SIG-M5 (cell line): ENCODE data around the gene MYO18A.

Experiments
- DNase-seq: peaks from one replicate; lab custom pipeline; 2025; lab: John Stamatoyannopoulos, UW

Gene MYO18A

DNA sequence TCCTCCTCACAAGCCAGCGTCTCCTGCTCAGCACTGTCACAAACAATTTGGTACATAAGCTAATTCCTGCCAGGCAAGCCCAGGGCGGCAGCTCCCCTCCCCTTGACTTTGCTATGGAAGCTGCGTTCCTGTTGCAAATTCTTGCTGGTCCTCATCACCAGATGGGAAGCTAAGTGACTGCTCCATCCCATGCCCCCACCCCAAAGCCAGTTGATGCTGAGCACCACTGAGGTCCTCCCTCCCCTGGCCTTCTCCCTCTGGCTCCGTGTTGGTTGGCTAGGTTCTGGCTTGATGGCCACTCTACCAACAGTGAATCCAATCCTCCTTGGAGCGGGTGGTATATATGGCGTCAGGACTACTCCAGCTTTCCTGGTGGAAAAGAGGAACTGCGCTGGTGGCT lies 102.9 kb downstream of the MYO18A start:
- no peak for DNase-seq

DNA sequence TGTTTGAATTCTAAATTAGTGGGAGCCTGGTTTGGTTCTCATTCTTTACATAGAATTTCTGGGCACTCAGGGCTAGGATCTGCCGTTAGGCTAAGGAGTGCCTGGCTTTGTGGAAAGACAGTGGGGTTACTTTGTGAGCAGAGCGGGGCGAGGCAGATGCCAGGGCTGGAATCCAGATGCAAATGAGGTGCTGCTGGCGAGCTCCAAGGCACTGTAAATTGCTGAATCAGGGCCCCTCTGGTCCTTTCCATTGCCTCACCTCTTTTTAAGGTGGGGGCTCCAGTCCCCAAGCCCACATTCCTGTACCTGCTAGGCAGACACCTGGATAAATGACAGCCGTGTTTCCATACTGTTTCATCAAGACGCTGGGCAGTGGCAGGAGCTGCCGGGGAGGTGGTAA lies 103.5 kb downstream of the MYO18A start:
- DNase-seq, result no peak

DNA sequence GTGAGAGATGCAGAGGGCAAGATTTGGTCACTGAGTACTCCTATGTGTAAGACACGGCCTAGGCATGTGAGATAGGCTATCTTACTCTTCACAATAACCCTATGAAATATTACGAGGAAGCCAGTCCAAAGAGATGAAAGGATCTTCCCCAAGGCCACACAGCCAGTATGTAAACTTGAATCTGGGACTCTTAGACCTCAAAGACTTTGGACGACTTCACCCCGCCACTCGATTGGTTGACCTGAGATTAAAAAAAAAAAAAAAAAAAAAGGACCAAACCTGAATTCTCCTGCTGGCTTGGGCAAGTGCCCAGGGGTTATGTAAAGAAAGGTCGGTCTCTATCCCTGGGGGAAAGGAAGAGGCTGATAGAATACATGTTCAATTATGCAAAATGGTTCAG lies 104.1 kb downstream of the MYO18A start:
- no peak for DNase-seq

DNA sequence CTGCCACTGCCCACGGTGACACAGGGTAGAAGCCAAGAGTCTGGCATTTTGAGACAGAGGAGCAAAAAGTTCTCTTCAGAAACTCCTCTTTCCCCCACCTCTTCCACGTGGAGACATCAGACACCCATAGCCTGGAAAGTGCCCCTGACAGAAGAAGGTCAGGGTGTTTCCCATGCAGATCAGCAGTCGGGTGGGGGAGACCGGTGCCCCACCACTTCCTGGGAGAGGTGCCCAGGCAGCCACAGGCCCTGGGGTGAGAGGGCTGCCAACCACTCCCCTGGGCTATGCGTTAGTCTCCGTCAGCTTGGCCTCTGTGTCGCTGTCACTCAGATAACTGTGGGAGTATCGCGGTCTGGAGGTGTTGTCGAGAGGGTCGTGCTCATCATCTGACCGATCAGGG lies 105.7 kb downstream of the MYO18A start:
- DNase-seq, result no peak

DNA sequence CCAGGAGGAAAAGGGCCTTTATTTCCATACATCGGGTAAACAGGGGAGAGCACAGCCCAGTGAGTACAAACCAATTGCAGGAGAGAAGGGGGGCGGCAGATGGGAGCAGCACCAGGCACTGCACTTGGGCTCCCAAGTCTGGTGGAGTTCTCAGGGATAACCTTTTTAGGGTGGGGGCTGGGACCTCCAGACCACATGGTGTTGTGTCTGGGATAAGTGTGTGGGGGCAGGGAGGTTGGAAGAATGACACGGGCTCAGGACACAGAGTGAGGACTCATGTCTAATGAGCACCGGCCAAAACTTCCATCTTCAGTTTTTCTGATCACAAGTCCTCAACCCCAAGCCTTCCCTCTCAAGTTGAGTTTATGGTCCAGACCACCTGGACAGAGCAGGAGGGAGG lies 106.7 kb downstream of the MYO18A start:
- DNase-seq, result no peak

DNA sequence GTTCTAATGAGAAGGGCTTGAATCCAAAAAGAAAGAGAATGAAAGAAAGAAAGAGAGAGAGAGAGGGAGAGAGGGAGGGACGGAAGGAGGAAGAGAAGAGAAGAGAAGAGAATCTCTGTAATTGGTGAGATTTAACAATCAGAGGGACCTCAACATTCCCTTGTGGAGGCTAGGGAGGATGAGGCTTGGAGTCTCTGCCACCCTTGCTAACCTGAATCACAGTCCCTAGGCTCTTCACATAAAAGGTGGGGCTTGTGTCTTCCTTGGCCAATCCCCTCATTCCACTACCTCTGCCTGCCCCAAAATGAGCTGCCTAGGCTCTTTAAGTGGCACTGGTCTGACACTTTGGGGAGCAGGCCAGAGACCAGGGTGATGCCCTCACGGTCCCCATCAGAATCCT lies 107.2 kb downstream of the MYO18A start:
- DNase-seq, result no peak

DNA sequence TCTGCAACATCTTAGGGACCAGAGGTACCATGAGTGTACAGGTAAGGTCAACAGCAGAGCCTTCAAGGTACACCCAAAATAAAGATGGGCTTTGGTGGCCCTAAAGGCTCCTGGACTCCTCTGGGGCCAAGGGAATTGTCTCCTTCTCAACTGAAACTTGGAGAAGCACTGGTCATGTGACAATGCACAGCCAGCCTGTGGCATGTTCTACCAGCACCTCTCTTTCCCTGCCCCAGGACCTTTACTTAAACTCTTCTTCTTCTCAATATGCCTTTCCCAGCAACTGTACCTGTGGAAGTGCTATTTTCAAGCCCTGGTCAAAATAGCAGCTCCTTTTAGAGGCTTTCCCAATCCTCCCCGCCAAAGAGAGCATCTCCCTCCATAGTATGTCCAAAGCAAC lies 108.9 kb downstream of the MYO18A start:
- DNase-seq, result no peak

DNA sequence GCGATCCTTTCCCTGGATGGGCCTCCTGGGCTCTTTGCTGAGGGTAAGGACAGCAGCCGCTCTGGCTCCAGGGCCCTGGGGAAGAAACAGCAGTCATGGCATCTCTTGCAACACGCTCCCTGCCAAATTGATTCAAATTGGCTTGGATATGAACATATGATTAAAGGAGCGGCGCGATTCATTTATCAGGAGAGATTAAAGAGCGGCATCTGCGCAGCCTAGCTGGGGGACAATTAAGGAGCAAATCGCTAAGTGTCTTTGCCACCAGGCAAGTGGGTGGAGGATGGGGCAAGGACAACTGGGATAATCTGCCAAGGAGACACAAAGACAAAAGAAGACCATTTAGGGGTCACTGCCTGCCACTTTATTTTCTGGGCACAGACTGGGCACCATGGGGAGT lies 109.4 kb downstream of the MYO18A start:
- no peak for DNase-seq

DNA sequence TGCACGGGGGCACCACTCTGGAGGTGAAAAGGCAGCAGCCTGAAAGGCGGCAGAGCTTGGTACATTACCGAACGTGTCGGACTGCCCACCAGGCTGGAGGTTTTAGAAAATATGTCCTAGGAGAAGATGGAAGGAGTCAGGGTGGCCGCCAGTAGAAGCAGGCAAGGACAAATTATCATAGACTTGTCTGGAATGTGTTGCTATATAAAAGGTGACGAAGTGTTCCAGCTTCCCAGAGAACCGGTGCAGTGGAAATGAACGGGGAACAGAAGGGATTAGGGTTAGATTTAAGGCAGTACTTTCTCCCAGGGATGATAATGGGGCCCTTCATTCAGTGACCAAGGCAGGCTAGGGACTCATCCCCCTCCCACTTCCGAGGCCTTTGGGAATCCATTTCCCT lies 109.9 kb downstream of the MYO18A start:
- no peak for DNase-seq

DNA sequence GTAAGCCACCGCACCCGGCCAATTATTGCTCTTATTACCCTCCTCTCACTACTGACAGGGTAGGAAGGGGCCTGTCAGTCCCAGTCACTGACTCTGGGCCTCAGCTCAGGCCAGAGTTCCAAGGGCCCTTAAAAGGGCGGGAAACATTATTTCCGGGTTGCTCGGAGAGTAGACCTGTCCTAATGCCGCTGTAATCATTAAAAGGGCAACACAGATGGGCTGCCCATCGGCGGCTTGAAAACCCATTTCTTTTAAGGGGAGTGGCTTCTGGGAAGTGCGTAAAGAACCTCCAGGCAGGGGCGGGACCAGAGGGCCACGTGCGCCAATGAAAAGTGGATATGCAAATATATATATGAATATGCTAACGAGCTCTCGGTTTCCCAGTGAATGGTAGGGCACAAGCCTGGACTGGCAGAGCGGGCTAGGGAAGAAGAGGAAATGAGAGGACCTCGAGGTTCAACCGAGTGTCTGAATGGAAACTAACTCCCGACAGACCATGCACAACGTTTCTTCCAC lies 110.6 kb downstream of the MYO18A start:
- no peak for DNase-seq

DNA sequence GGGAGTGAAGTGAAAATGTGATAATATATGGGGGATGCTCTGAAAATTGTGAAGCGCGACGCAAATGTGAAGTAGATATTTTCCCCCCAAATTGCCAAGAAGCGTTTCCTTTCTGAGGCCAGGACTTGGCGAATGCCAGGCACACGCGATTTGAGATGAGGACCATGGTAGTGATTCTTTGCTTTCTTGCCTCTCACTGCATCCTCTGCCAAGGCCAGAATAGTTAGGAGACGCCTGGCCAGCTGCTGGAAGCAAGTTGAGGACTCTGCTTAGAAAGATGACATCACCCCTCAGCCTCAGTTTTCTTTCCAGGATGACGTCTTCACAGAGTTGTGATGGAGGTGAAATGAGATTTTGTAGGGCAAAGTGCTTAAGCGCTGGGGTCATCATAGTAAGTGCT lies 111.4 kb downstream of the MYO18A start:
- DNase-seq, result no peak

DNA sequence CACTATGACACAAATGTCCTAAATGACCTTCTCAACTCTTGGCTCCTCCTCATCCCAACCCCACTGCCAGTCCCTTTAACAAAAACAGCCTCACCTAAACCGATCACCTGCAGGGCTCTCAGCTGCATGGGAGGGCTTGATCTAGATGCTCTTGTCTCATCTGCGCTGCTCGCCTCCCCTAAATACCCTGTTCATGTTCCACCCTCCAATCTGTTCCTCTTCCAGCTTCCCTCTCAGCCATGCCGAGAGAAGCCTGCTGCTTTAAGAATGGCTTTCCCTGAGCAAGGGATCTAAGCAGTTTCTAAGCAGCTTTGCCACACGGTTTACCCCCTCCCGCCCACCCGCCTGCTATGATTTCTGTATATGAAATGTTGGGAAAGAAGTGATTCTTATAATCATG lies 113.6 kb downstream of the MYO18A start:
- no peak for DNase-seq

DNA sequence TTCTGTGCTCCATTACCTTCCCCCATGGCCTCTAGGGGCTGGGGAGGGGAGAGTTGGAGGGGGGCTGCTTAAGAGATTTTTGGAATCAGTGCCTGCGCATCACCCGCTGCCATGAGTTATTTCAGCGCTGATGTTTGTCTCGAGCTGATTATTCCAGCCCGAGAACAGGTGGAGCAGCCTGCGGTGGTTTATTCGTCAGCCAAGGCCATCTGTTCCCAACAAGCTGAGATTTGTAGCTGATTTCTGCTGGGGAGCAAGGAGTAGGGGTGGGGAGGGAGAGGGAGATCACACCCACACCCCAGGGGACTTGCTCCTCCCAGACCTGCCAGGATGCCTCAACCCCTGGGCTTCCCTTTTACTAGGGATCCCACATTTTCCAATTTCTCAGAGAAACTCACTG lies 114.2 kb downstream of the MYO18A start:
- no peak for DNase-seq

DNA sequence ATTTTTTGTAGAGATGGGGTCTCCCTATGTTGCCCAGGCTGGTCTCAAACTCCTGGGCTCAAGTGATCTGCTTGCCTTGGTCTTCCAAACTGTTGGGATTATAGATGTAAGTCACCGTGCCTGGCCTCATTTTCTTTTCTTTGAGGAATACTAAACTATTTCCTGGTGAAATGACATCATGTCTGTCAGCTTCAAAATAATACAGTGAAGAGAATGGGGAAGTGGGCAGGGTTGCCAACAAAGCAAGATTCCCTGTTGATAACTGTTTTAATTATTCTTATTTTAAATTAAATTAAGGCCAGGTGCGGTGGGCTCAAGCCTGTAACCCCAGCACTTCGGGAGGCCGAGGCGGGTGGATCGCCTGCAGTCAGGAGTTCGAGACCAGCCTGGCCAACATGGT lies 116.2 kb downstream of the MYO18A start:
- no peak for DNase-seq

DNA sequence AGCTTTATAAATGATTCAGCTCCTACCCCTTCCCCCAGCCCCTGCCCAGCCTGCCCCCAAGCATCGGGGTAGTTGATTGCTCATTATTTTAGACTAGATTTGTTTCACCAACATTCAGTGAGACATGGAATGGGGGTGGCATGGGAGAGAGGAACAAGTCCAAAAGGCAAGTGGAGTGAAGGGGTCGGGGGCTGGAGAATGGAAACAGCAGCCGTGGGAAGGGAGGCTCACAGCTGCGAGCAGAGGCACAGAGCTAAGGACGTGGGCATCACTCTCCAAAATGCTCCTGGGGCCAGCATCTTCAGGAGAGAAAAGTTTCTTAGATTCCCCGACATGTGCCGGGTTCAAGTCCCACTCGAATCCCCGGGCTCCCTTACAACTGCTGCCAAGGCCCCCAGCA lies 118.0 kb downstream of the MYO18A start:
- DNase-seq, result no peak

DNA sequence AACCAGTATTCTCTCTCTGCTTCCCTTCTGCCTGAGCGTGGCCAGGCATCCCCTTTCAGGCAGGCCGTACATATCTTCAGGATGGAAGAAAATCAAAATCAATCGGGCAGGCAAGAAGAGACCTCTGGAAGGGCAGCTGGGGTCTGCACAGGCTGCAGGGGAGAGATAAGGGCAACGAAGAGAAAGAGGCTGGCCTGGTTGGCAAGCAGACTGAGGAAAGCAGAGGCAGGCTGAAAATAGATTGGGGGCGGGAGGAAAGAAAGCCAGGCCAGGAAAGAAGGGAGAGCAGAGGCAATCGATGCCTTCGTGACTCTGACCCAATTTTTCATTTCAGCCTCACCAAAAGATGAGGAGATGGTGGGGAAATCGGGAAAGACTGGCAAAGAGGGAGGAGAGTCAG lies 119.2 kb downstream of the MYO18A start:
- no peak for DNase-seq

DNA sequence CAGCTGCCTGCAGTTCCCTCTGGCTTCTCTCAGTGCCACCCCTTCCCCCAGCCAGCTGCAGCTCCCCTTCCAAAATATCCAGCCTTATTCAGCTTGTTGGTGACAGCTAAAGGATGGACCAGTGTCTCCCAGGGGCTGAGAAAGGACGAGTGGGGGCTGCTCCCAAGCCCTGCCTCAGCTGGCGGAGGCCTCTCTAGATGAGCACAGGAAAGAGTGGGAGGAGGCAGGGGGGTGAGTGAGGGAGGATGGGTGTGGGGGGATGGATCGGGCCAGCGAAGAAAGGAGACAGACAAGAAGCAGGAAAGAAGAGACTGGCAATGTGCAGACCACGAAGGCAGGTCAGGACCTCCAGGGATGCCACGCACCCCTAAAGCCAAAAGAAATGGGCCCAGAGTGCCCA lies 119.7 kb downstream of the MYO18A start:
- no peak for DNase-seq

DNA sequence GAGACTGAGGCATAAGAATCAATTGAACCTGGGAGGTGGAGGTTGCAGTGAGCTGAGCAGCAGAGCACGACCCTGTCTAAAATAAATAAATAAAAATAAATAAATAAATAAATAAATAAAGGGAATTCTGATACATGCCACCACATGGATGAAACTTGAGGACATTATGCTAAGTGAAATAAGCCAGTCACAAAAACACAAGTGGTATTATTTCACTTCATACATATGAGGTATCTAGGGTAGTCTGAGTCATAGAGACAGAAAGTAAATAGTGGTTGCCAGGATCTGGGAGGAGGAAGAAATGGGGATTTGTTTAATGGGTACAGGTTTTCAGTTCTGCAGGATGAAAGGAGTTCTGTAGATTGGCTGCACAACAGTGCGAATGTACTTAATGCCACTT lies 120.9 kb downstream of the MYO18A start:
- DNase-seq, result no peak

DNA sequence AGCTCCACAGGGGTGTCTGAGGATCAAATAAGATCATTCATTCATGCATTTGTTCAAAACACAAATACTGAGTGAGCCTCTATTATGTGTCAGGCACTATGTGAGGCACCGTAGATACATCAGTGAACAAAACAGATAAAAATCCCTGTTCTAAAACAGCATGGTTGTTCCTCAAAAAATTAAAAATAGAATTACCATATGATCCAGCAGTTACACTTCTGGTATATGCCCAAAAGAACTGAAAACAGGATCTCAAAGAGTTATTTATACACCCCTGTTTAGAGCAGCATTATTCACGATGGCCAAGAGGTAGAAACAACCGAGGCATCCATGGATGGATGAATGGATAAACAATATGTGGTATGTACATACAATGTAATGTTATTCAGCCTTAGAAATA lies 121.8 kb downstream of the MYO18A start:
- no peak for DNase-seq

DNA sequence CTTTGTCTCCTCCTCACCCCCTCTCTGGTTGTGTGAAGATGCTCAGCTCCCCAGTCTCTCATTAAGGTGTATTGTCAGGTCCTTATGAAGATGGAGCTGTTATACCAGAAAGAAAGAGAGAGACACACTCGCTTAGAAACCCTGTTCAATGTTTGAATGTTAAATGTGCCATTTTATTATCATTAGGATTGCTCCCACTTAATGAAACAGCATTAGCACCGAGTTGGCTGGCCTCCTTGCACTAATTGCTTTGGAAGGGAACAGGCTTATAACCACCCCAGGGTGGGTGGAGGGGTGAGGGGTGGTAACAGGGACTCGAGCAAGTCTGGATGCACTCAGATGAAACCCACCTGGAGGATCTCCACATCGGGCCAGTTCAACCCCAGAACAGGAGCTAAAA lies 122.8 kb downstream of the MYO18A start:
- DNase-seq, result no peak

DNA sequence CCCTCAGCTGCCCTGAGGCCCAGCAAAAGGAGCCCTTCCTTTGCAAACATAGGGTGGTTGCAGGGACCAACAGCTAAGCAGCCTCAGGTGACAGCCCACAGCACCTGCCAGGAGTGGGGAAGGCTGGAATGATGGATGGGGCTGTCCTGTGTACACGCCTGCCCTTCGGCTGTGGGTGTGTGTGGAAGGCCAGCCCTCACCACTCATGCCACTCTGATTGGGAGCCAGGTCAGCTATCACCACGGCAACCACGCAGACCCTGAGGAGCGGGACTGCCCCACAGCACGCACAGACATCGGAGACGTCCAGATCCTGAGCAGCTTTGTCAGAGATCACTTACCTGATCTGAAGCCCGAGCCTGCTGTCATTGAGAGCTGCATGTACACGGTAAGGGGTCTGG lies 125.4 kb downstream of the MYO18A start:
- no peak for DNase-seq

DNA sequence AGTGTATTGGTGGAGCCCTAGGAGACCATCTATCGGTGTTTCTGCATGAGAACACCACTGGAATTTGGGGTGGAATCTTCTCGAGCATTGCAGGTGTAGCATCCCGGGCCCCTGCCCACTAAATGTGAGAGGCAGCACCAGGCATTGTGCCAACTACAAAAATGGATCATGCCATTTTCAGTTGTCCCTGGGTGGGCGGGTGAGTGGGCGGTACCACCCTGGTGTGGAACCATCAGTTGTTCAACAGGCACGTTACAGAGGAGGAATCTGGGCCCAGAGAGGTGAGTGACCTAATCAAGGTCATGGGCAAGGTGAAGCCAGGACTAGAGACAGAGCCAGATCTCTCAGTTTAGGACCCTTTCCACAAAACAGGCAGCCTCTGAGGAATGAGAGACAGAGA lies 128.5 kb downstream of the MYO18A start:
- no peak for DNase-seq

DNA sequence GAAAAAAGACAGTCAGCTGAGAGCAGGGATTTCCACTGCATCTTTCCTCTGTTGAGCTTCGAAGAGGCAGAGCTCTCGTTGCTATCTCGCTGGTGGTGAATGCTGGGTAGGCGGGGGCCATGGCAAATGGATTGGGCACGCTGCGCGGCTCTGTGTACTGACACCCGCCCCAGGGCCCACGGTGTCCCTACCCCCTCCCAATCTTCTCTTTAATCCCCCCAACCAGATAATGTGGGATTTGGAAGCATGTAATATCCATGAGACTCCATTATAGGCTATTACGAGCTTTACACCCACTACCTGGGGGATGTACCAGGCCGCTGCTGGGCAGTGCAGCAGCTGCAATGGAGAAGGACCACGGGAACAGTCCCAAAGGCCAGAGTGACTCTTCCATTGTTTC lies 129.0 kb downstream of the MYO18A start:
- no peak for DNase-seq

DNA sequence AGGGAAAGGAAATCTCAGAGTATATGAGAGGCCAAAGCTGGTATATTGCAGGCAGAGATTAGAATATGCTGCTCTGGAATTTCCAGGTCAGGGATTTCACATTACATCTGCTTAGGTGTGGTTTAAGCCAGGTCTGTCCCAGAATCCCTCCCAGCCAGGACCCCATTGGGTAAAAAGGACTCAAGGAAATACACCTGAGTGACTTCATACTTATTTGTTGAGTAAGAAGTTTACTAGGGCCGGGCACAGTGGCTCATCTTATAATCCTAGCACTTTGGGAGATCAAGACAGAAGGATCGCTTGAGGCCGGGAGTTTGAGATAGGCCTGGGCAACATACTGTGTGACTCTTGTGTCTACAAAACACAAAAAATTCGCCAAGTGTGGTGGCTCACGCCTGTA lies 130.0 kb downstream of the MYO18A start:
- DNase-seq, result no peak

DNA sequence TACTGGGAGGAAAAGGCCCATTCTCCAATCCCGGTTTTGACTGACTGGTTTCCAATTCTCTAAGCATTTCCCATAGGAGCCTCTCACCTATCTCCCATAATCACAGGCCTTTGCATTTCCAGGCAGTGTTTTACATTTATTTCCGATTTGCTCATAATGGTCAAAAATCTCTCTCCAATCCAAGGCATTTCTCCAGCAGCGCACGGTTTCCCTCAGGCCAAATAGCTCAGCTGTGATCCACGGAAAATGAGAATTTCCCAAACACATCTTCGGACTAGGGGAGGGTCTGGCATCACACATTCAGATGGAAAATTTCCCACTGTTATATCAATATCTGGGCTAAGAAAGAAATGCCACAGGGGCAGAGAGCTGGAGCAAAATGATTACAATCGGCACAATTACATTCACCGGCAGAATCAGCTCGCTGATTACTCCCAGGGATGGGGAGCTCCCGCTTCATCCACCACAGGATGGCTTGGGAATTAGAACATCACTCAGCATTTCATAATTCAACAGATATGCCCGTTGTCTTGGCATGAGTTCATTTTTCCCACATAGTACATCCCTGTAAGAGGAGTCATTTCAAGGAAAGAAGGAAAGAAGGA lies 130.6 kb downstream of the MYO18A start:
- DNase-seq, result no peak
